B cell (primary cell): ENCODE results near the gene CDH5.

ENCODE experiments used
- CTCF ChIP-seq: fragments of 200-600 bp; IDR thresholded peaks from one replicate; pipeline ENCODE4 v1.8.0; 2022; ENCODE audit warnings: antibody characterized with exemption, mild to moderate bottlenecking
- EZH2 ChIP-seq: IDR thresholded peaks from 2 replicates; pipeline ENCODE4 v1.6.1; 2012; ENCODE audit warnings: borderline replicate concordance, low read depth, mild to moderate bottlenecking, moderate library complexity, low read length; ENCODE audit not compliant: insufficient read depth, poor library complexity, severe bottlenecking

DNA sequence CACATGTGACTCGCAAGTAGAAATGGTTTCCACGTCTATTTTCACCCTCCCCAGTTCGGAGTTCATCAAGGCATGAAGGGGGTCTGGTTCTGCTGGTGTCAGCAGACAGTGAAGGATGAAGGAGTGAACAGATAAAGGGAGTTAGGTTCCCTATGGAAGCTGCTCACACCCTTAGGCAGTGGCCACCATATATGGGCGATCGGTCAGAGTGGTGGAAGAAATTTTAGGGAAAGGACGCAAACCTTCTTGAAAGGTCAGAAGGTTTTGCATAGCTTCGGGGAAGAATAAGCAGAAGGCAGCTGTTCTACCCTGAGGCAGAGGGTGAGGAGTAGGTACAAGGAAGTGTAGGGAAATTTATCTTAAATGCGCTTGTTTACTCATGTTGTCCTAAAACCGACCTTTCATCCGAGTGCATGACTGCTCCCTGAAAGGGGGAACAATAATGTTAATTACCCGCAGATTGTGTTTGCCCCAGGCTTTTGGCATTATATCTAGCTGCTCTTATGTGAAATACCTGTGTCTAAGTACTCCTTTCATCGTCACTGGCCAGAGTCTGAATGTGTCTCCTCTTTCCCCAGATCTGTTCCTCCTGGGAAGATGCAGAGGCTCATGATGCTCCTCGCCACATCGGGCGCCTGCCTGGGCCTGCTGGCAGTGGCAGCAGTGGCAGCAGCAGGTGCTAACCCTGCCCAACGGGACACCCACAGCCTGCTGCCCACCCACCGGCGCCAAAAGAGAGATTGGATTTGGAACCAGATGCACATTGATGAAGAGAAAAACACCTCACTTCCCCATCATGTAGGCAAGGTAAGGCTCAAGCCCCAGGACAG, 12.5 kb downstream of the CDH5 start:
- TF ChIP-seq CTCF = no peak
- TF ChIP-seq EZH2 = no peak
